K562 (cell line): ENCODE results near the gene CYB5R3. TPM values are rescaled to one million over a fixed set of nuclear protein-coding genes. Genes with fewer than 3 reads are reported as not detected.

Source experiments
- ATAC-seq: fragments of 200-7000 bp; cut with Tn5 transposase; 3 replicates; pipeline ENCODE4 v1.9.1; 2020; ENCODE audit warnings: moderate library complexity
- BruUV-seq: library from RNA; stranded (reverse); fragments of 400-500 nt; replicated peaks from 2 replicates; lab custom pipeline; 2021; lab: Mats Ljungman, UMichigan
- CTCF ChIA-PET: fragments of 300-600 bp; formaldehyde crosslinking; extraction: SDS; loops from one replicate; lab custom pipeline; 2021; ENCODE audit warnings: low intra/inter-chr PET ratio; lab: Yijun Ruan, JAX
- POLR2A ChIA-PET: fragments of 300-600, 350-650 bp; sonication (Branson Sonifier 250); formaldehyde crosslinking; extraction: SDS; loops from one replicate; lab custom pipeline; 2021; ENCODE audit warnings: antibody characterized with exemption, inconsistent platforms; lab: Yijun Ruan, JAX
- DNase-seq, 4 experiments: peaks; one replicate each; pipeline versions ENCODE4 v3.0.0 to v3.0.0-alpha.2; 2011 to 2018; ENCODE audit warnings: low spot score in 3 of 4, mixed read lengths in 3 of 4; ENCODE audit errors: extremely low read depth in 1 of 4
- FAIRE-seq: peaks from 2 replicates; lab custom pipeline; 2011; peaks lifted over from hg19 to GRCh38; lab: Jason Lieb, UNC
- H2AFZ ChIP-seq: 2 replicates; pipeline ENCODE4 v1.6.0; 2011; ENCODE audit warnings: low read depth, low read length, control low read depth, inconsistent platforms
- H3K27ac ChIP-seq: fragments of 200-600 bp; 3 replicates; pipeline ENCODE4 v1.8.0; 2011; ENCODE audit warnings: low read depth, mild to moderate bottlenecking, control low read depth, inconsistent platforms, low read length, moderate library complexity, mixed read lengths; ENCODE audit errors: extremely low read depth
- H3K27me3 ChIP-seq, 2 experiments: fragments of 300-600 bp in 1 of 2; 2 replicates in 1 of 2; 3 replicates in 1 of 2; pipeline versions ENCODE4 v1.6.0 to v1.8.0; 2011; ENCODE audit warnings: inconsistent platforms in 2 of 2, low read length in 2 of 2, mild to moderate bottlenecking in 1 of 2, mixed read lengths in 1 of 2, moderate library complexity in 1 of 2; ENCODE audit not compliant: control insufficient read depth in 2 of 2, insufficient read depth in 2 of 2
- H3K36me3 ChIP-seq: fragments of 300-600 bp; 3 replicates; pipeline ENCODE4 v1.8.0; 2011; ENCODE audit warnings: mild to moderate bottlenecking, low read length, inconsistent platforms; ENCODE audit not compliant: control insufficient read depth, insufficient read depth
- H3K4me1 ChIP-seq, 2 experiments: fragments of 200-600 bp in 1 of 2; replicated peaks in 1 of 2; 2 replicates in 1 of 2; 3 replicates in 1 of 2; pipeline versions ENCODE4 v1.5.1 to v1.8.0; 2011; ENCODE audit warnings: inconsistent platforms in 2 of 2, low read length in 2 of 2, mild to moderate bottlenecking in 1 of 2, mixed read lengths in 1 of 2, moderate library complexity in 1 of 2; ENCODE audit not compliant: control insufficient read depth in 2 of 2, insufficient read depth in 2 of 2
- H3K4me2 ChIP-seq: 2 replicates; pipeline ENCODE4 v1.6.1; 2011; ENCODE audit warnings: low read length, control low read depth, inconsistent platforms, mixed read lengths; ENCODE audit not compliant: insufficient read depth
- H3K4me3 ChIP-seq: fragments of 200-600 bp; sonication (generic), shearing (Covaris generic); 2 replicates; pipeline ENCODE4 v1.5.1; 2016; ENCODE audit warnings: control low read depth, inconsistent platforms
- H3K79me2 ChIP-seq: fragments of 200-600 bp; 3 replicates; pipeline ENCODE4 v1.8.0; 2011; ENCODE audit warnings: low read length, inconsistent platforms; ENCODE audit not compliant: control insufficient read depth, insufficient read depth
- H3K9ac ChIP-seq, 2 experiments: 2 replicates each; pipeline versions ENCODE4 v1.6.0 to v1.6.1; 2011; ENCODE audit warnings: low read depth in 2 of 2, low read length in 2 of 2, control low read depth in 1 of 2, inconsistent platforms in 1 of 2, mild to moderate bottlenecking in 1 of 2, mixed read lengths in 1 of 2; ENCODE audit not compliant: insufficient read depth in 1 of 2
- H3K9me1 ChIP-seq: one replicate; pipeline ENCODE4 v1.6.0; 2011; ENCODE audit warnings: inconsistent platforms, mild to moderate bottlenecking, low read length, moderate library complexity; ENCODE audit not compliant: control insufficient read depth, insufficient read depth
- H3K9me3 ChIP-seq: replicated peaks from 2 replicates; pipeline ENCODE4 v1.5.1; 2011; ENCODE audit warnings: low read depth, low read length, inconsistent platforms; ENCODE audit not compliant: control insufficient read depth, insufficient read depth
- H4K20me1 ChIP-seq: replicated peaks from 2 replicates; pipeline ENCODE4 v1.6.1; 2011; ENCODE audit warnings: low read length, inconsistent platforms, mixed read lengths; ENCODE audit not compliant: control insufficient read depth, insufficient read depth
- BRF1 ChIP-seq: IDR thresholded peaks from 3 replicates; pipeline ENCODE4 v1.6.1; 2011; ENCODE audit warnings: borderline replicate concordance, mild to moderate bottlenecking; ENCODE audit not compliant: insufficient read length; ENCODE audit errors: extremely low read depth
- ESRRB ChIP-seq: fragments of 250-450 bp; sonication (Bioruptor Pico); IDR thresholded peaks from 2 replicates; pipeline ENCODE4 v1.5.0; 2020; ENCODE audit warnings: mild to moderate bottlenecking, moderate library complexity, borderline replicate concordance
- MEIS2 ChIP-seq: fragments of 450-650 bp; IDR thresholded peaks from 2 replicates; pipeline ENCODE4 v1.6.1; 2014; ENCODE audit warnings: mild to moderate bottlenecking; ENCODE audit not compliant: partially characterized antibody
- U2AF1 ChIP-seq: fragments of 200-400 bp; formaldehyde crosslinking; optimal IDR thresholded peaks from 2 replicates; pipeline ENCODE3; 2017; ENCODE audit warnings: mild to moderate bottlenecking, low read depth, low read length, moderate library complexity
- ZNF583 ChIP-seq: fragments of 250-450 bp; sonication (Bioruptor Pico); IDR thresholded peaks from 2 replicates; pipeline ENCODE4 v1.4.0; 2020
- ZNF764 ChIP-seq: fragments of 250-450 bp; sonication (Bioruptor Pico); IDR thresholded peaks from 2 replicates; pipeline ENCODE4 v1.4.0; 2020; ENCODE audit warnings: low read depth, mild to moderate bottlenecking, moderate library complexity
- whole genome bisulfite sequencing: fragments of 100-300 bp; shearing (Covaris generic); methylation state at CpG from one replicate; pipeline ENCODE4 v1.1.6; 2016; ENCODE audit warnings: low coverage, mixed read lengths; ENCODE audit not compliant: insufficient coverage; ENCODE audit errors: missing lambda C conversion rate; 5-methylcytosine and 5-hydroxymethylcytosine counted together
- in situ Hi-C: fragments of 300-500 bp; cut with MboI; formaldehyde crosslinking; loops from 4 replicates; pipeline ENCODE4 v1.15.0; 2018; ENCODE audit warnings: inconsistent platforms, mixed read lengths
- intact Hi-C: fragments of 100-400 bp; cut with micrococcal nuclease; formaldehyde crosslinking; loops from 2 replicates; pipeline ENCODE4 v1.14.2; 2022
- polyA plus RNA-seq, 8 experiments: library from polyadenylated mRNA; depleted of rRNA in 4 of 8; stranded (reverse) in 5 of 8; unstranded in 3 of 8; fragments of >200 nt; fragmentation: Nextera tagmentation in 2 of 8; fragmentation: Illumina TruSeq in 1 of 8; extraction: Ambion mirVana in 2 of 8; extraction: Trizol in 1 of 8; gene quantifications; 2 replicates each; pipeline versions ENCODE4 v1.2.1 to v1.2.3, GENCODE V29; 2011 to 2014; ENCODE audit warnings: inconsistent platforms in 1 of 8, missing spikeins in 1 of 8
- total RNA-seq, 7 experiments: library from RNA; depleted of rRNA in 6 of 7; stranded (reverse); fragments of >200 nt in 6 of 7; fragmentation: Illumina TruSeq in 2 of 7; extraction: Trizol in 2 of 7; gene quantifications; 2 replicates each; pipeline versions ENCODE4 v1.2.1 to v1.2.3, GENCODE V29; 2011 to 2021; ENCODE audit warnings: low replicate concordance in 1 of 7
- TF ChIP-seq, protein P1 (sequence below): fragments of 450-650 bp; formaldehyde crosslinking; IDR thresholded peaks from 2 replicates; pipeline ENCODE4 v1.4.0; 2022; ENCODE audit warnings: mild to moderate bottlenecking, moderate library complexity
- TF ChIP-seq, protein P2 (sequence below): fragments of 250-450 bp; sonication (Bioruptor Pico); IDR thresholded peaks from 2 replicates; pipeline ENCODE4 v1.5.0; 2022; ENCODE audit warnings: mild to moderate bottlenecking
- TF ChIP-seq, protein P3 (sequence below), 2 experiments: IDR thresholded peaks; 2 replicates each; pipeline ENCODE4 v1.6.1; 2011; ENCODE audit warnings: borderline replicate concordance in 1 of 2, control low read depth in 1 of 2, low read depth in 1 of 2, low read length in 1 of 2, mild to moderate bottlenecking in 1 of 2, mixed read lengths in 1 of 2, moderate library complexity in 1 of 2; ENCODE audit not compliant: insufficient read depth in 1 of 2, insufficient read length in 1 of 2, poor library complexity in 1 of 2, severe bottlenecking in 1 of 2; ENCODE audit errors: extremely low read depth in 1 of 2

CYB5R3 gene
- total and polyA plus RNA-seq, 9 of the 15 experiments (the other 6 are each of a cell fraction or from before 2014, with no cell fraction given) = 1.4 to 66.8 (median 23.4) TPM

DNA sequence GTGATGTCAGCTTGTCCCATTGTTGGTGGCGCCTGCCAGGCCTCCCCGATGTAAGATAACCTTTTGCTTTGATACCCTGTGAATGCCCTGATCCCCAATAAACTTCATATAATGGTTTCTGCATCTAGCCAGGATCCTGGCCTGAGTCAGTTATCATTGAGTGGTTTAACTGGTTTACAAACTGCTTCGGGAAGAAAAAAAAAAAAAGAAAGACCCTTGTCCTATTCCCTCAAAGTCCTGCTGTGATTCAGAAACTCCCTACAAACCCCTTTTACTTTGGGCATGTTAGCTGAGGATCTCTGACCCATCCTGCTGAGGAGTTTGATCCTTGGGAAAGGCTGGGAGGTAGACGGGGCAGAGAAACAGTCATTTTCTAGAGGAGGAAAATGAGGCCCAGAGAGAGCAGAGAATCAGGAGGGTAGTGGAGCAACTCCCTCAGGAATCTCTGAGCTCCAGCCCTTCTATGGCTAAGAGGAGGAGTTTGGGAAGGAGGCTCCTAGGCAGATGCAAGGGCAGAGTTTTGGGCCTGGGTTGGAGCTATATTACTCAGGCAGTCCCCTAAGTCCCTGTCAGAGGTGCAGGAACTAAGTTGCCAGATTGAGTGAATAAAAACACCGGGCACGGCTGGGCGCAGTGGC is 5.4 kb upstream of the CYB5R3 start:
- in situ Hi-C loops = no loop called here
- H3K79me2 ChIP-seq = no peaks in the 10 kb centered on the region
- DNase-seq (no peak), ATAC-seq (no peak), FAIRE-seq (no peak)
- H3K27ac ChIP-seq = no peak overlapping the region
- H3K4me2 ChIP-seq = no peak overlapping the region
- H3K4me1 ChIP-seq = peaks cover 0 to 3% of the 10 kb centered on the region in 2 experiments; a peak in 2 of 5 replicates
- no peaks in the 10 kb centered on the region for H4K20me1 ChIP-seq
- no peak overlapping the region for H3K4me3 ChIP-seq
- no peaks in the 10 kb centered on the region for H3K9me3 ChIP-seq
- H3K9me1 ChIP-seq = no peaks in the 10 kb centered on the region
- 32% methylated on average over 6 of the region's 7 CpGs for WGBS
- H3K9ac ChIP-seq = no peak overlapping the region
- no TSS peak for BruUV-seq
- H3K36me3 ChIP-seq = no peaks in the 10 kb centered on the region
- TF ChIP-seq ESRRB (CRISPR knock-in tag) (no peak), U2AF1 (no peak), BRF1 (no peak), MEIS2 (no peak), ZNF583 (CRISPR knock-in tag) (no peak), ZNF764 (CRISPR knock-in tag) (no peak)
- TF ChIP-seq, protein P1, sequence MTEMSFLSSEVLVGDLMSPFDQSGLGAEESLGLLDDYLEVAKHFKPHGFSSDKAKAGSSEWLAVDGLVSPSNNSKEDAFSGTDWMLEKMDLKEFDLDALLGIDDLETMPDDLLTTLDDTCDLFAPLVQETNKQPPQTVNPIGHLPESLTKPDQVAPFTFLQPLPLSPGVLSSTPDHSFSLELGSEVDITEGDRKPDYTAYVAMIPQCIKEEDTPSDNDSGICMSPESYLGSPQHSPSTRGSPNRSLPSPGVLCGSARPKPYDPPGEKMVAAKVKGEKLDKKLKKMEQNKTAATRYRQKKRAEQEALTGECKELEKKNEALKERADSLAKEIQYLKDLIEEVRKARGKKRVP (CRISPR knock-in tag) = no peak
- TF ChIP-seq, protein P2, sequence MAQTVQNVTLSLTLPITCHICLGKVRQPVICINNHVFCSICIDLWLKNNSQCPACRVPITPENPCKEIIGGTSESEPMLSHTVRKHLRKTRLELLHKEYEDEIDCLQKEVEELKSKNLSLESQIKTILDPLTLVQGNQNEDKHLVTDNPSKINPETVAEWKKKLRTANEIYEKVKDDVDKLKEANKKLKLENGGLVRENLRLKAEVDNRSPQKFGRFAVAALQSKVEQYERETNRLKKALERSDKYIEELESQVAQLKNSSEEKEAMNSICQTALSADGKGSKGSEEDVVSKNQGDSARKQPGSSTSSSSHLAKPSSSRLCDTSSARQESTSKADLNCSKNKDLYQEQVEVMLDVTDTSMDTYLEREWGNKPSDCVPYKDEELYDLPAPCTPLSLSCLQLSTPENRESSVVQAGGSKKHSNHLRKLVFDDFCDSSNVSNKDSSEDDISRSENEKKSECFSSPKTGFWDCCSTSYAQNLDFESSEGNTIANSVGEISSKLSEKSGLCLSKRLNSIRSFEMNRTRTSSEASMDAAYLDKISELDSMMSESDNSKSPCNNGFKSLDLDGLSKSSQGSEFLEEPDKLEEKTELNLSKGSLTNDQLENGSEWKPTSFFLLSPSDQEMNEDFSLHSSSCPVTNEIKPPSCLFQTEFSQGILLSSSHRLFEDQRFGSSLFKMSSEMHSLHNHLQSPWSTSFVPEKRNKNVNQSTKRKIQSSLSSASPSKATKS (CRISPR knock-in tag) = no peak
- TF ChIP-seq, protein P3, sequence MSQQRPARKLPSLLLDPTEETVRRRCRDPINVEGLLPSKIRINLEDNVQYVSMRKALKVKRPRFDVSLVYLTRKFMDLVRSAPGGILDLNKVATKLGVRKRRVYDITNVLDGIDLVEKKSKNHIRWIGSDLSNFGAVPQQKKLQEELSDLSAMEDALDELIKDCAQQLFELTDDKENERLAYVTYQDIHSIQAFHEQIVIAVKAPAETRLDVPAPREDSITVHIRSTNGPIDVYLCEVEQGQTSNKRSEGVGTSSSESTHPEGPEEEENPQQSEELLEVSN (IDR thresholded peaks at IDR 0.05; ENCODE audit: borderline replicate concordance in 1 of 2, extremely low read depth in 1 of 2, insufficient read depth in 1 of 2, insufficient read length in 1 of 2, low read depth in 1 of 2, low read length in 1 of 2, poor library complexity in 1 of 2, severe bottlenecking in 1 of 2) = no peak
- intact Hi-C loops = no loop called here
- POLR2A ChIA-PET = no interaction called here
- CTCF ChIA-PET = no interaction called here
- H3K27me3 ChIP-seq = no peaks in the 10 kb centered on the region
- H2AFZ ChIP-seq = no peak overlapping the region
